GM21367 (cell line): Measurements from ENCODE around the gene CTSF.
"Not testable (repeated sequence)": the region's sequence is repeated elsewhere in the genome, so short reads cannot be mapped to it uniquely, and the experiment has no call there.

Experiments used
- ATAC-seq: cut with Tn5 transposase; IDR thresholded peaks from one replicate; pipeline ENCODE4 v1.9.1; 2021; ENCODE audit not compliant: unreplicated experiment

Gene CTSF

DNA sequence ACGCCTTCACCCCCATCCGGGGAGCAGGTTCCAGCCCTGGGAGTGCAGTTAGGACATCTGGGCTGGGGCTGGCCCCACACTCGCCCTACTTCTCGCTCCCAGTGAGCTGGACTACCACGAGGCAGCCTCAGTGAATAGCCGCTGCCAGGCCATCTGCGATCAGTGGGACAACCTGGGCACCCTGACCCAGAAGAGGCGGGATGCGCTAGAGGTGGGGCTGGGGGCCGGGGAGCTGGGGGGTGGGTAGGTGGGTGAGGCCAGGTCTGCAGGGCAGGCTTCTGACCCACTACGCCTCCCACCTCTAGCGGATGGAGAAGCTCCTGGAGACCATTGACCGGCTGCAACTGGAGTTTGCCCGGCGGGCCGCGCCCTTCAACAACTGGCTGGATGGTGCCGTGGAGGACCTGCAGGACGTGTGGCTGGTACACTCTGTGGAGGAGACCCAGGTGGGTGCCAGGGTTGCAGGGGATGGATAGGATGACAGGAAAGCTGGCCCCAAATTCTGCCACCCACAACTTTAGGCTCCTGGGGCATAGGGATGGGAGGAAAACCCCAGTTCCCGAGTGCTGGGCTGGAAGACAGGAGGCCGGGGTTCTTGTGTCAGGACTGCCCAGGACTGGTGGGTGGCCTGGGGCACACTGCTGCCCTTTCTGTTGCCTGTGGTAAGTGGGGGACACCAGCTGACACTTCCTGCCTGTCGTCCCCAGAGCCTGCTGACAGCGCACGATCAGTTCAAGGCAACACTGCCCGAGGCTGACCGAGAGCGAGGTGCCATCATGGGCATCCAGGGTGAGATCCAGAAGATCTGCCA lies 8.3 kb downstream of the CTSF start:
- no peak for ATAC-seq

DNA sequence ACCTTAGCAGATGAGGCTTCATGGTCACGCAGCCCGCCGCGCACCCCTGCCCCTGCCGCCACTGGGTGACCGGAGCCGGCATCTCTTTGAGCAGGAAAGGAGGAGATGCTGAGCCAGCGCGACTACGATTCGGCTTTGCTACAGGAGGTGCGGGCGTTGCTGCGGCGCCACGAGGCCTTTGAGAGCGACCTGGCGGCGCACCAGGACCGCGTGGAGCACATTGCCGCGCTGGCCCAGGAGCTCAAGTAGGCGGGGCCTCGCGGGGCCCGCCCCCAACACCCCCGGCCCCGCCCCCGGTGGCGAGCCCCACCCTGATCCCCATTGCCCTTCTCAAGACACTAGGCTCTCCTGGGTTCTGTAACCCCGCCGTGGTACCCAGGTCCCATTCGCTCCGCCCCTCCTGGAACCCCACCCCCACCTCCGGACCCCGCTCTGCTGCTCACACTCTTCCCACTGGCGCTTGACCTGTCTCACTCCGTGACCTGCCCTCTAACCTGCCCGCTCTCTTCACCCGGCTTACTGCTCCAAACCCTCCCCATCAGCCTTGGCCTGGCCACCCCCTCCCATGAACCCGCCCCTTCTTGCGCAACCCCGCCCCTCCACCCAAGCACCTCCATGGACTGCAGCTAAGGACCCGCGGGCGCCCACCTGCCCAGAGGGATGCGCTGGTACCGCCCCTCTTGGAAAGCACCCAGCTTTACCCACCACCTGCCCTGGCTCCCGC lies 9.1 kb downstream of the CTSF start:
- no peak for ATAC-seq

DNA sequence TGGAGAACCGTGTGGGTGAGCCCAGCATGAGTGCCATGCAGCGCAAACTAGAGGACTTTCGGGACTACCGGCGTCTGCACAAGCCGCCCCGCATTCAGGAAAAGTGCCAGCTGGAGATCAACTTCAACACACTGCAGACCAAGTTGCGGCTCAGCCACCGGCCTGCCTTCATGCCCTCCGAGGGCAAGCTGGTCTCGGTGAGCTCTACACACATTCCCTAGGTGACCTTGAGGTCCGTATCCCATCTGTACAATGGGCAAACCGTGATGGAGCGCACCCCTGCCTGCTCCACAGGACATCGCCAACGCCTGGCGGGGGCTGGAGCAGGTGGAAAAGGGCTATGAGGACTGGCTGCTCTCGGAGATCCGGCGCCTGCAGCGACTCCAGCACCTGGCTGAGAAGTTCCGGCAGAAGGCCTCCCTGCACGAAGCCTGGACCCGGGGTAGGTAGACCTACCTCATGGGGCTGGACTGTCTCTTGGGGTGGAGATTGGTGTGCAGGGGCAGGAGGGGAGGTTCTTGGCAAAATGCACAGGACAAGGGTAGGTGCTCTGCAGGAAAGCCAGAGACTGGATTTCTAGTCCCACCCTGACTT lies 10.6 kb downstream of the CTSF start:
- no peak for ATAC-seq

DNA sequence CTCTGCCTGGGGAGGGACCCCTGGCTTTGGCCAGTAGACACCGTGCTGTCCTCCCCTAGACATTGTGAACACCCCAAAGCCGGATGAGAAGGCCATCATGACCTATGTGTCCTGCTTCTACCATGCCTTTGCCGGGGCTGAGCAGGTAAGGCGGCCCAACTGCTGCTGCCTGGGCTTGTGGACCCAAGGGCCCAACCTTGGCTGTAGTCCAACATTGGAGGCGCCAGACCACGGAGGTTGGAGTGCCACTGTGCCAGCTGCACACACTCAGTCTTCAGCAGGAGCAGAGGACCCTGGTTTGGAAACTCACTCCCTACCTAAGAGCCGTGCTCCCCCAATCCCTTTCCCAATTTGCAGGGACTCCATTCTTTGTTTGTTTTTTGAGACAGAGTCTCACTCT lies 12.3 kb downstream of the CTSF start:
- ATAC-seq, result no peak

DNA sequence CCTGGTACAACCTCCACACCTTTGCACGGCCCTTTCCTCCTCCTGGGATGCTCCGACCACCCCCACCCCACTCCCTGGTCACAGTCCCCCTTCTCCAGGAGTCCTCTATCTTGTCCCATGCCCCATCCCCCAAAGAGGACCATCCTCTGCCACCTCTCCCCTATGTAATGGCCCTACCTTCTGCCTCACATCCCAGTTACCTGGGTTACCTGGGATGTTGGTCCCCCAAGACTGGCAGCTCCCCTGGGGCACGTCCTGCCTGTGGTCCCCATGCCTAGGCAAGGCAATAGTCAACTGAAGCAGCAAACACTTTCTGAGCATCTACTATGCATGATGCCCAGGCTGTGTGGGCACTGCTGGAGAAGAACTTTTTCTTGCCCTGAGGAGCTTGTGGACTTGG lies 13.0 kb downstream of the CTSF start:
- ATAC-seq, result no peak

DNA sequence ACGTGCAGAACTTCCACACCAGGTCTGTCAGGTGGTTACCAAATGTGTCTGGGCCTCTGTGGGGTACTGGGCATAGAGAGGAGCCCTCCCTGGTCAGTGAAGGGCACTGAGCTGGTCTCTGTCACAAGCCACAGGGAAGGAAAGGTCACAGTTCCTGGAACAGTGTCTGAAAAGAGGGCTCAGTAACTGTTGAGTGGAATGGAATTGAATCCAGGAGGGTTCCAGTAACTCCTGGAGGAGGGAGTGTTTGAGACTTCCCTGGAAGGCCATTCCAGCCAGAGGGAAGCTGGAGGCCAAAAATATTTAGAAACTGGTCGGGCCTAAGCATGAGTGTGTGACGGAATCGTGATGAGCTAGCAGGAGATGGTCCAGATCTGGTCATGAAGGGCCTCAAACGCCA lies 13.8 kb downstream of the CTSF start:
- no peak for ATAC-seq

DNA sequence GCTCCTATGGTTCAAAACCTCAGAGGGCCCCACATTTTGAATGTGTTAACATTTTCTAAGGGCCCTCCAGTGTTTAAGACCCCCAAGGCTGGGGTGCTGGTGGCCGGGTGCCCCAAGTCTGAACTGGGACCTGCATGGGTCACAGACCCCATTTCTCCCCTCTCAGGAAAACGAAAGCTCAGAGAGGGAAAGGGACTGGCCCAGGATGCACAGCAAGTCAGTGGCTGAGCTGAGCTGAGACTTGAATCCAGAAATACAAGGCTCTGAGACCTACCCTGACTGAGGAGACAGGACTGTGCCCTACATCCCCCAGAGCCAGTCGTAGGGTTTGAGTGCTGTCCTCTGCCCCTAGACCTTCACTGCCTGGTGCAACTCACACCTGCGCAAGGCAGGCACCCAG lies 17.5 kb downstream of the CTSF start:
- ATAC-seq, result no peak

DNA sequence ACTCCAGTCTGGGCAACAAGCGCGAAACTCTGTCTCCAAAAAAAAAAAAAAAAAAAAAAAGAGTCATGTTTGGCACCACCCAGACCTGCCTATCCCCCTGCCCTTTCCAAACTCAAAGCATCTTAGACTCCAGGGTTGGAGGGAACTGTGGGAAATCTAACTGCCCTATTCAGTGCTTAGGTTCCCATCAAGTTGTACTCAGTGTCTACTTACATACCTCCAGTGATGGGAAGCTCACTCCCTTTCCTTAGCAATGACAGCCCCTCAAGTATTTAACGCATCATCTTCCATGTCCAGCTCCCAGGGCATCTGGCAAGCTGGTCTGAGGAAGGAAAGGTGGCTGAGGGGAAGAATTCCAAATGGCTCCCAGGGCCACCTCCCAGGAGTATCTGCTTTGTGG lies 18.7 kb downstream of the CTSF start:
- ATAC-seq, result no peak

DNA sequence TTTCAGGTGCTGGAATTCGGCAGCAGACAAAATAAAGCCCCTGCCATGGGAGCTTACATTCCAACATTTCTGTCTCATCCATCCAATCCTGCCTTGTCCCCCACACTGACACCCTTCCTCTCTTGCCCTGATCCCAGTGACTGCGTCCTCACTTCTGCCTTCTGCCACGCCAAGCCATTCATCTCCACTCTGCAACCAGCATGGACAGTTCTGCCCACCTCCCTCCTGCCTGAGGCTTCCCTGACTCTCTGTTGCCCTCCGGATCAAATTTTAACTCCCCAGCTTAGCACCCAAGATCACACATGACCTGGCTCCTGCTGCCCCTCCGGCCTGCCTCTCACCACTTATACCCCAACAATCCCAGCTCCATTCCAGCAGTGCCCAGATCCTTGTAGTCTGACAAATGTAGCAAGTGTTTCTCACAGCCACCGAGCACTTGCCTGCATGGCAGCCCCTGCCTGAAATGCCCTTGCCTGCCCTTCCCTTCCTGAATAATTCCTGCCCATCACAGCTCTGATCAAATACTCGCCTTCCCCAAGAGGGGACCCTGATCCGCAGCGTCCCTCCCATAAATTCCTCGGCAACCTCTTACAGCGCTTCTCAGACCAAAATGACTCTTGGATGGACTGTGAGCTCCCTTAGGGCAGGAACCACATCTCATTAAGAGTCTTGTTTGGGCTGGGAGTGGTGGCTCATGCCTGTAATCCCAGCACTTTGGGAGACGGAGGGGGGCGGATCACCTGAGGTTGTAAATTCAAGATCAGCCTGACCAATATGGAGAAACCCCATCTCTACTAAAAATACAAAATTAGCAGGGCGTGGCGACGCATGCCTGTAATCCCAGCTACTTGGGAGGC lies 19.4 kb downstream of the CTSF start:
- ATAC-seq, result no peak

DNA sequence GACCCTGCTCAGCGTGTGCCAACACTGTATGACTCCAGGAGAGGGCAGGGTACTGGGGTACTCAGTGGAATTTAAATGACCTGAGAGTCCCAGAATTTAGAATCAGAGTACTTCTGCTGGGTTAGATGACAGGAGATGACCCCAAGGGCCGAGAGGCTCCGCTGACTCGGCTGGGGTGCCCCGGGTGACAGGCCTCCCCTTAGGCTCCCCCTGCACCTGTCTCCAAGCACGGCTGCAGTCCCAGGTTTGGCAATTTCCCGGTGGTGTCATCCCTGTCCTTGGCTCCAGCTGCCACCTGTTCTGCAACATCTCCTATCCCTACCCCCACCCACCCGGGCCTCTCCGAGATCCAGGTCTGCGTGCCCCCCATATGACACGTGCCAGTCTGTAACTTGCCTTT lies 20.4 kb downstream of the CTSF start:
- ATAC-seq, result no peak

DNA sequence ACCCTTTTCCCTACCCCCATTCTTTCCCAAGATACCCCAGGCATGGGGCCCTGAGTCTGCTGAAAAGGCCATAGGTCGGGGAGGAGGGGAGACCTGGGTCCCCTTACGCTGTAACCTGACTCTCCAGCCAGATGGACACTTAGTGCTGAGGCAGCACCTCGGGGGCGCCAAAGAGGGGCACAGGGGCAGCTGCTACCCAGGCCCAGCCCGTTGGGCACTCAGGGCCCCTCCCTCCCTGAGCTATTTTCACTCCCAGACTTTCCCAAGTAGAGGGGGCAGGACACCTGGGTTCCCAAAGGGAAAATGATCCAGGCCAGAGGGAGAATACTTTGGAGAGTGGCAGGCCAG lies 20.8 kb downstream of the CTSF start:
- ATAC-seq, result no peak

DNA sequence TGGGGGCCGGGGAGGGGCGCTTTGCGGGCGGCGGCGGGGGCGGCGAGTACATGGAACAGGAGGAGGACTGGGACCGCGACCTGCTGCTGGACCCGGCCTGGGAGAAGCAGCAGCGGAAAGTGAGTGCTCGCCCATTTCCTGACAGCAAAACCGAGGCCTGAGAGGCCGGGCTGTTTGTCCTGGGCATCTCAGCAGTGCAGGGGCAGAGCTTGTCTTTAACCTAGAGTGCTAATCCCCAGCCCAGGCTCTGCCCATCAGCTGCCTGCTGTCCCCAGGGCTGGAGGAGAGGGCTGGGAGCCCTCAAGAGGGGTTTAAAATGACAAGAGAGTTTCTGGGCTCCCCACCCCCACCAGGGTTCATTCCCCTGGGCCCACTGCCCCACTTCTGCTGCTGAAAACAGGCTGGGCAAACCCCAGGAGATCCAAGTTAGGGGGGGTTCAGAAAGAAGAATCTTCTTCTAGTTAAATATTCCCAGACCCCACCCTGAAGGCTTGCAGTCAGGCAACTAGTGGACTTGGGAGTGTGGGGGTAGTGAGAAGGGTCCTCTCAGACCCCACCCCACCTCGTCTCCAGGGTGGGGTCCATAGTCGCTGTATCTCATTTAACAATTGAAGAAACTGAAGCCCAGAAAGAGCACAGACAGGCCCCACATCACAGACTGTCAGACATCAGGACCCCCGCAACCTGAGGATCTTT lies 21.3 kb downstream of the CTSF start:
- ATAC-seq, result no peak

DNA sequence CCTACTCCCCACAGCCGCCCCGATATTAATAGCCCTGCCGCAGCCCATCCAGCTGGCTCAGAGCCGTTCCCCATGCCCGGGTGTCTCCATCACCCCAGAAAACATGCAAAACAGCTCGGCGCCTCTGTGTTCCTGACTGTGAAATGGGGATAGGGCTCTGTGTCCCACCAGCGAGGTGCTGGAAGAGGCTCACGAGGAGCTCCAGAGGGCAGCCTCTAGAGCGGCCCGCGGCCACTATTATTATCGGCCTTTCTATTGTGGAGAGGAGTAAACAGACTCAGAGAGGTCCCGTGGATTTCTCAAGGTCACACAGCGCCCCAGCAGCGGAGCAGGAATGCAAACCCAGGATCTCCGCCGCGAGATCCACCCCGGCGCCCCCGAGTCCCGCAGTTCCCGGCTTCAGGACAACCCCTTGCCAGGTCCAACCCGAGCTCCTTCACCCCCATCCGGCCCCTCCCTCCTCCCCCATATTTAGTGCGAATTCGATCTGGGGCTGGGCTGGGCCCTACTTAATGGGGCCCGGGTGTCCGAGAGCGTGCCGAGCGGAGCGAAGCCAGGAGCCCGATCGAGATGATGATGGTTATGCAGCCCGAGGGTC lies 21.9 kb downstream of the CTSF start, which contains the start of gene ACTN3:
ACTN3 (plus strand) TSS at position 536 of the 598 bp plus-strand sequence; CDS start at position 571, 35 bp downstream.
- ATAC-seq, result no peak

DNA sequence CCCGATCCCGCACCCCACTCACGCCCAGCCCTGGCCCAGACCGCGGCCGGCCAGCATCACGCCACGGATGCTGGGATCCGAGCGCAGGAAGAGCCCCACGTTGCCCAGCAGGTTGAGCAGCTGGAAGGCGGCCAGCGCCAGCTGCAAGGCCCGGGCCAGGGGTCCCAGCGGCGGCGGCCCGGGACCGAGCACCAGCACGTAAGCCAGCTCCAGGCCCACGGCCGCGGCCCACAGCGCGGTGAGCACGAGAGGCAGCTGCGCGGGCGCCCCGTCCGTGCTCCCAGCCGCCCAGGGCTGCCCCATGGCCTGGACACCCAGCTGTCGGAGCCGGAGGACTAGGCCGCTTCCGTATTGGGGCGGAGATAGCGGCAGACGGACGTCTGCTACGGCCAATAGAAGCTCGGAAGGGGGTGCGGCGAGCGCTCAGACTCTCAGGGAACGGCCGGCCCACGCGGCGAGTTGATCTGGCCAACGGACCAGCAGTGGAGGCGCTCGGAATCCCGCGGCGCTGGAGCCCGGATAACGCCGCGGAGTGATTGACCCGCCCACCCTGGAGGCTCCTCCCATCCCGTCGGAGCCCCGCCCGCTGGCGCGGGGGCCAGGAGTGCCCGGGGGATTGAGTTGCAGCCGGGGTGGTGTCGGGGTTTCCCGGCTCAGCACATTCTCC lies 22.6 kb downstream of the CTSF start, which contains the start of gene ZDHHC24:
ZDHHC24 (minus strand) TSS at position 348 of the 667 bp plus-strand sequence; CDS start at position 303, 45 bp downstream.
- no peak for ATAC-seq

DNA sequence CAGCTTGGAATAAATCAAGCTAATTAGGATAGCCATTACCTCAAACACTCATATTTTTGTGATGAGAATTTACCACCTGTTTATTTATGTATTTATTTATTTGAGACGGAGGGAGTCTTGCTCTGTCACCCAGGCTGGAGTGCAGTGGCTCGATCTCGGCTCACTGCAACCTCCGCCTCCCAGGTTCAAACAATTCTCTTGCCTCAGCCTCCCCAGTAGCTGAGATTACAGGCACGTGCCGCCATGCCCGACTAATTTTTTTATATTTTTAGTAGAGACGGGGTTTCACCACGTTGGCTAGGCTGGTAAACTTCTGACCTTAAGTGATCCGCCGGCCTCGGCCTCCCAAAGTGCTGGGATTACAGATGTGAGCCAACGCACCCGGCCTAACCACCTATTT lies 23.5 kb downstream of the CTSF start:
- not testable (repeated sequence) for ATAC-seq

DNA sequence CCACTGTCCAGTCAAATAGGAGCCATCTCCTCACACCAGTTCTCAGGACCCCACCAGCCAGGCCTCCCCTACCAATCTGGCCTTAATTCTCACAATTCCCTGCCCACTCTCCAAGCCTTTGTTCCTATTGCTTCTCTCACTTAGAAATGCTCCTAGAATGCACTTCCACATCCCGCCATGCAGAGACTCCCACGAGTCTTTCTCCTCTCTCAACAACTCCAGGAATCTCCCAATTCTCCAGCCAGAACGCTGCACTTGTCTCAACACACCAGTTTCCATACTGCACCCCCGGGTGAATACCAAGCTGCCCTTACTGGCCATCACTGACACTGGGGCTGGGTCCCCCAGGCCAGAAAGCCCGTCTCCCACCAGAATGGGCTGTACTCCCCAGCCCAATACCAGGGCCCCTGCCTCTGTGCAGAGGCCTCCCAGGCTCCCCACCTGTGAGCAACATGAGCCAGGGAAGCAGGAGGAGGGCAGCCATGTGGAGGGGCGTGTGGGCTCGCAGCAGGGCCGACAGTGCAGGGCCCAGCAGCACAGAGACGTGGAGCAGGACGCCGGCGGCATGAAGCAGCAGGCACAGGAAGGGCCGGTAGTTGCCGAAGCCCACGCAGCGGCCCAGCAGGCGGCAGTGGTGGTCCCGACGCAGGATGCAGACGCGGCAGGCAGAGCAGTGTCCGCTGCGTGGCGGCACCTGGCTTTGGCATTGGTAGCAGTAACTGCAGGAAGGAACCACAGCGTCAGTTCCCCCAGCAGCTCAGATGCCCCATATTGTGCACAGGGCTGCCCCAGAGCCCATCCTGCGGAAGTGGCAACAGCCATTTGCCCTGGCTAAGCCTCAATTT lies 24.9 kb downstream of the CTSF start:
- no peak for ATAC-seq

DNA sequence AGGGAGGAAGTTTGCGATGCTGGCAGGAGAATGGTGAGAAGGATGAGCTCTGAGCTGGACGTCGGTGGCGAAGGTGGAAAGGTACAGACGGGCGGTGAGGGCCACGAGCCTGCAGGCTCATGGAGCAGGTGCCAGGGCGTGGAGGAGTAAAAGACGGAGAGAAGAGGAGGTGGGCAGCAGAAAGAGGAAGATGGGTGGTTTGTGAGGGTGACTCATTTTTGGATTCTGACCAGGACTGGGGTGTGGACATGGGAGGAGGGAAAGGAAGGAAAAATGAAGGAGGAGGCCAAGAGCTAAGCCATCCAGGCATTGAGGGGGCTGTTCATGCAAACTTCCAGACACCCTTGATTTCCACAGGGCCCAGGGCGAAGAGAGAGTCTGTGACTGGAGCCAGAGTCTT lies 26.0 kb downstream of the CTSF start:
- ATAC-seq, result no peak

DNA sequence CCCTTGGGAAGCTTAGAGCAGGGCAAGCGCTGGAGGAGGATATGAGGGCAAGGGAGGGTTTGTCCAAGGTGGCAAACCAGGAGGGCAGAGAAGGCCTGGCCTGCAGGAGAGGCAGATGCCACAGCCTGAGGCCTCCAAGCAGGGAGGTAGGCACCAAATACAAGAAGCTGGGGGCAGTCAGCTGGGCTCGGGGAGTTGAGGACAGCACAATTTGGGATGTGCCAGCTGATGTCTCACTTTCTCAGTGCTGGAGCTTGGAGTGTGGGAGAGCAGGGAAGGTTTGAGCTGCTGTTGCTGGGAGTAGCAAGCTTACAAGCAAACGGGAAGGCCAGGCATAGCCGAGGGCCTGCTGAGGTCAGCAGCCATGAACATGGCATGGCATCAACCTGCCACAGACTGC lies 26.5 kb downstream of the CTSF start:
- ATAC-seq, result no peak

DNA sequence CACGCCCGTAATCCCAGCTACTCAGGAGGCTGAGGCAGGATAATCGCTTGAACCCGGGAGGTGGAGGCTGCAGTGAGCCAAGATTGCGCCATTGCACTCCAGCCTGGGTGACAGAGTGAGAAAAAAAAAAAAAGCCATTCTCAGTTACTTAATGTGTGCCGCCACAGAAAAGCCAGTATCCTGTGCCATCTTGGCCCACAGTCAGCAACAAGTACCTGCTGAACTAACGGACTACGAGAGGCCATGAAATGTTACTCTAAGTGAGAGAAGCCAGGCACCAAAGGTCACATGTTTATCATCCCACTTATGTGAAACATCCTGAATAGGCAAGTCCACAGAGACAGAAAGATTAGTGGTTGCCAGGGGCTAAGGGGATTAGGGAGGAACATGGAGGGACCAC lies 27.8 kb downstream of the CTSF start:
- ATAC-seq, result not testable (repeated sequence)
